ENCODE measurements around the gene VSX2.
A peak's percentile ranks its signal among the peaks of the same experiment; 100 is the strongest.

Gene VSX2

GRCh38 chr14:74302634-74303569 is 63.7 kb downstream of the VSX2 start, which contains the start of gene ABCD4:
Gene ABCD4, minus strand, starts transcription at chr14:74302934. Its CDS starts 22 bp downstream, at chr14:74302912.
- DNase-seq: peak; percentile 92

GRCh38 chr14:74308695-74309094 is 69.4 kb downstream of the VSX2 start:
- DNase-seq: no peak

- DNase-seq: no peak
These were observed 70.1 kb downstream of the VSX2 start for GRCh38 chr14:74309125-74310022.

GRCh38 chr14:74312161-74312560 is 72.9 kb downstream of the VSX2 start:
- DNase-seq: no peak
